GM19324 (cell line): Measurements from ENCODE around the gene CLEC18A.

Experiments used
- ATAC-seq: cut with Tn5 transposase; IDR thresholded peaks from one replicate; pipeline ENCODE4 v1.9.1; 2021; ENCODE audit warnings: mild to moderate bottlenecking, moderate library complexity; ENCODE audit not compliant: unreplicated experiment, low FRiP score

CLEC18A gene

DNA sequence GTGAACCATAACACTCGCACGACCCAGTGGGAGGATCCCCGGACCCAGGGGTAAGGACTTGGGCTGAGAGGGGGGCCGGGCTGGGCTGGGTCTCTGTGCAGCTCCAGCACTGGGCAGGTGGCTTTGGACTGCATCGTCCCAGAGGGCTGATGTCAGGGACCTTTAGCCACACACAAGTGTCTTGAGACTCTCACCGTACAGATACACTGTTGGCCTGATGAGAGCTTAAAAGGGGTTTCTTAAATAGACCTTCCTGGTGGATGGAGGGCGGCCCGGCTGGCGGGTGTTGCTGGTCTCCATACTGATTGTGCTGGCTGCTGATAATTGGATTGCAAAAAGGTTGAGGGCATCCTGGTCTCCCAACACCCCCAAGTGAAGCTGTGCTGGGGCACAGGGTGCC, 21.7 kb upstream of the CLEC18A start:
- no peak for ATAC-seq

- no peak for ATAC-seq
These were observed 20.9 kb upstream of the CLEC18A start for GRCh38 chr16:69930117-69930776.

DNA sequence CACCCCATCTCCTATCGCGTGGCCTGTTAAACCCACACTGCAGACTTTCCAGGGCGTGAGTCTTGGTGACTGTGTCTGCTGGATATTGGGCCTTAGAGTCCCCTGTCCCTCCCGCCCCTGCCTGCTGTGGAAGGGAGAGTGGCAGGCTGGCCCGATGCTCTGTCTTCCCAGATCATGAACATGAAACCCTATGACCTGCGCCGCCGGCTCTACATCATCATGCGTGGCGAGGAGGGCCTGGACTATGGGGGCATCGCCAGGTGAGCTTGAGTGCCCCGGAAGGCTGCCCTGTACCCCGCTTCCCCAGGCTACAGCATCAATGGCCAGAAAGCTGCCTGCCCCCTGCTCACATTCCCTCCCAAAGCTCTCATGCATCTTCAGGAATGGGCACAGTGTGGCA, 19.5 kb upstream of the CLEC18A start:
- no peak for ATAC-seq

- ATAC-seq, result no peak
These were observed 18.9 kb upstream of the CLEC18A start for GRCh38 chr16:69932228-69932627.

- ATAC-seq, result no peak
These were observed 18.3 kb upstream of the CLEC18A start for GRCh38 chr16:69932691-69933392.

DNA sequence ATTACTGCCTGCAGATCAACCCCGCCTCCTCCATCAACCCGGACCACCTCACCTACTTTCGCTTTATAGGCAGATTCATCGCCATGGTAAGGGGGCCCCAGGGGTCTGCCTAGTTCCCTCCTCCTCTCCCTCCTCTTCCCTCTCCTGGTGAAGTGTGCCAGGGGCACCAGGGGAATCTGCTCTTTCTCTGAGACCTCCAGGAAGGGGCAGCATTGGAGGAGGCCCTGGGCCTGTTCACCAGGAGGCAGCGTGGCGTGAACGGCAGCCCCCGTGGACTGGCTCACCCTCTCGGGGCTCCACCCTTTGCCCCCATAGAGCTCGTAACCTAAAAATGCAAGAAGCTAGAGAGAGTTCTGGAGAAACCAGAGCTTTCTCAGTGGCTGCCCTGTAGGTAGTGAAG, 17.1 kb upstream of the CLEC18A start:
- ATAC-seq, result no peak

DNA sequence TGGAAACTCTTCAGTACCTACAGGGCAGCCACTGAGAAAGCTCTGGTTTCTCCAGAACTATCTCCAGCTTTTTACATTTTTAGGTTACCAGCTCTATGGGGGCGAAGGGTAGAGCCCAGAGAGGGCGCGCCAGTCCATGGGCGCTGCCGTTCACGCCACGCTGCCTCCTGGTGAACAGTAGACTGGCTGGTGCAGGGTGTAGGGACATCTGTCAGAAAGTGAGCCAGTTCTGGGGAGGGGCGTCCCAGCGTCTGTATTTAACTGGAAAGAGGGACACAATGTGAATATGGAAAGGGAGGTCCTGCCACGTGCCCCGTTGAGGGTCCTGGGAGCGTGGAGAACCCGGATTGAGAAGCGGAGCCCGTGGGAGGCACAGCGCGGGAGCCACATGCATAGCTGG, 16.4 kb upstream of the CLEC18A start:
- no peak for ATAC-seq

GRCh38 chr16:69935278-69935711, 15.8 kb upstream of the CLEC18A start:
- no peak for ATAC-seq

DNA sequence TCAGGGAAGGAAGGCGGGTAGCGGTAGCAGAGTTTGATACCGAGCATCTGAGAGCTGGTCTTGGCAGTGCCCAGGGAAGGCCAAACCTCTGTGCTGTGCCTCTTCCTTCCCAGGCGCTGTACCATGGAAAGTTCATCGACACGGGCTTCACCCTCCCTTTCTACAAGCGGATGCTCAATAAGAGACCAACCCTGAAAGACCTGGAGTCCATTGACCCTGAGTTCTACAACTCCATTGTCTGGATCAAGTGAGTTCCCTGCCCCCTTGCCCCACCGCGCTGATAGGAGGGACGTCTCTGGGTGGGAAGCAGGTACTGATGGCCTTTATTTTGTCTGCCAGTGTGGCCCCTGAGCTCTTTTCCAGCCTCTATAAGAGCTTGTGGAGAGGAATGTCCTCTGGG, 15.4 kb upstream of the CLEC18A start:
- ATAC-seq, result no peak

DNA sequence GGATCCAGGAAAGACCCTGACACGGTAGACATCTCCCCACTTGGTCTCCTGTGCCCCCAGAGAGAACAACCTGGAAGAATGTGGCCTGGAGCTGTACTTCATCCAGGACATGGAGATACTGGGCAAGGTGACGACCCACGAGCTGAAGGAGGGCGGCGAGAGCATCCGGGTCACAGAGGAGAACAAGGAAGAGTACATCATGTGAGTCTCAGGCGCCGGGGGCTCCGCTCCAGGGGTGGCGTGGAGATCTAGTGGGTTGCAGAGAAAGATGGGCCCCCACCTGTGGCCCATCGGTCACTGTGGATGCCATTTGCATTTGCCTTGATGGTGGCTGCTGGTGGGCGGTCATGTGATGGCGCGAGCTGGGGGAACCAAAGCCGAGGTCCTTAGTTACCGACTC, 14.9 kb upstream of the CLEC18A start:
- ATAC-seq, result no peak

DNA sequence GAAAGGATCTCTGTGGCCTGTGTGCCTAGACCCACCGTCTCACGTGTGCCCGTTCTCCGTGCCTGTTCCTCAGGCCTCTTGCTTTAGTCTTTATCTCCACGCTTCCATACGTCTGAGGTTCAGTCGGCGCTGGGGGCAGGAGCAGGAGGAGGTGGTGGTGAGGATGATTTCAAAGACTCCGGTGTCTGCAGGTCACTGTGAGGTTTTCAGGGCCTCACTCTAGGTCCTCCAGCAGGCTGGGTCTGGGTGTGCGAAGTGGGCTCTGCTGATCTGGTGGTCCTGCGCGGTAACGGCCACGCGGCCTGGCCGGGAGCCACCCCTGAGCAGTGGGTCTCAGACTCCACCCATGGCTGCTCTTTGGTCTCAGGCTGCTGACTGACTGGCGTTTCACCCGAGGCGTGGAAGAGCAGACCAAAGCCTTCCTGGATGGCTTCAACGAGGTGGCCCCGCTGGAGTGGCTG, 14.4 kb upstream of the CLEC18A start:
- ATAC-seq, result no peak

DNA sequence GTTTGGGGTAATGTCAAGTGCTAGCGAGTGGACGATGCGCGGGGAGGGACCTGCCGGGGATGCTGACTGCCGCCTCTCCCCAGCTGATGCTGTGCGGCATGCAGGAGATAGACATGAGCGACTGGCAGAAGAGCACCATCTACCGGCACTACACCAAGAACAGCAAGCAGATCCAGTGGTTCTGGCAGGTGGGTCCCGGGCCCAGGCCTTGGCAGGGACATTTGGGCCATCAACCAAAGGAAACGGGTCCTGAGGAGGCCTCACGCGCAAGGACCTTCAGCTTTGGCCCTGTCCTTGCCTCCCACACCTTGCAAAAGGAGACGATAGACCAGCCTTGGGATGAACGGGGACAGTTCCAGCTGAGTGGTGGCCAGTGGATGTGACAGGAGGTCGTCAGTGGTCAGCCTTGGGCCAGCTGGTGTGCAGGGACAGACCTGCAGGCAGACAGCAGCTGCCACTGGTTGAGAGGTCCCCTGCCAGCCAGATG, 13.6 kb upstream of the CLEC18A start:
- no peak for ATAC-seq

- no peak for ATAC-seq
These were observed 11.9 kb upstream of the CLEC18A start for GRCh38 chr16:69938981-69939820.

- no peak for ATAC-seq
These were observed 11.1 kb upstream of the CLEC18A start for GRCh38 chr16:69939821-69940585.

GRCh38 chr16:69940676-69941075, 10.5 kb upstream of the CLEC18A start:
- no peak for ATAC-seq

DNA sequence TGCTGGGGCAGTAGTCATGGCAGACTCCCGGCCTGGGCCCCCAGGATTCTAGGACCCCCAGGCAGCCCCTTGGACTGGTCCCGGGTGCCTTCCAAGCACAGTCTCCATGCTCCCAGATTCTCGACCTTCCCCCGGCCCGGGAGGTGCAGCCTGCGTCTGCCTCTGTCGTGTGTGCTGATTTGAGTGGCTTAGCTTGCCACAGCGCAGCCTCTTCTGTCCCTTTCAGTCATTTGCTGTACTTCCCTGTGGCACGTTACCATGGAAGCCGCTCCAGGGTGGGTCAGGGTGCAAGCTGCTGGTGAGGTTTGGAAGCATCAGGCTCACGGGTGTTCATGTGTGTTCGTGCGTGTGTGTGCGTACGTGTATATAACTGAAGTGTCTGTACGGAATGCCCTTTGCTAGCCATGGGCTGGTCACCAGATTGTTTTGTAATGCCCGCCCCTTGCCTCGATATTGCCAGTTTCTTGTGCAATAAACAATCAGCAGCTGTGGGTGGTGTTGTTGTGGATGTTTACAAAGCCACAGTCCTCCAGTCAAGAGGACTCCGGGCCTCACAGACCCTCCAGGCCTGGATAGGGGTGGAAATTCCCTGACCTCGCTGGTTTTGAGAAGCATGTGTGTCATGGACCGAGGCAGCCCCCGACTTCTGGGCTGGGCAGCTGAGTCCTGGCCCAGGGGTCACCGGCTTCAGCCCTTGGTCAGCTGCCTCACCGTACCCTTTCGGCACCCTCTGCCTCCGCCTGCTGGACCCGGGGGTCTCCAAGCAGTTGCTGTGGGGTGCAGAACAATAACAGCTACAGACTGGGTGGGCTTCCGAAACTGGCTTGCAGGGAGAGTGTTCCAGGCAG, 9.7 kb upstream of the CLEC18A start:
- ATAC-seq, result no peak

DNA sequence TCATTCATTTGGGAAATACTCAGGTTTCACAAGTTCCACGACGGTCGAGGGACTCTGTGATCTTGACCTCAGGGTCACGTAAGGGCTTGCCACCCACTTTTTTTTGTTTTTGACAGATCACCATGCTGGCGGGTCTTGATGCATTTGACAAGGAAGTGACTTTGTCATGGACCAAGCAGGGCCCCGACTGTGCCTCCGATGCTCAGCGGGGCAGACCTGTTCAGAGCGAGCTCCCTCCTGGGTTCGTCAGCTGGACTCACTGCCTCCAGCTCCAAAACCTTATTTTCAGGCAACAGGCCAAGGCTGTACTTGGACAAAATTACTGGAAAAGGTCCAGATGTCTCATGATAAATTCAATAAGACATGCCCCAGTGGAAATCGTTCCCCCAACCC, 9.0 kb upstream of the CLEC18A start:
- no peak for ATAC-seq

DNA sequence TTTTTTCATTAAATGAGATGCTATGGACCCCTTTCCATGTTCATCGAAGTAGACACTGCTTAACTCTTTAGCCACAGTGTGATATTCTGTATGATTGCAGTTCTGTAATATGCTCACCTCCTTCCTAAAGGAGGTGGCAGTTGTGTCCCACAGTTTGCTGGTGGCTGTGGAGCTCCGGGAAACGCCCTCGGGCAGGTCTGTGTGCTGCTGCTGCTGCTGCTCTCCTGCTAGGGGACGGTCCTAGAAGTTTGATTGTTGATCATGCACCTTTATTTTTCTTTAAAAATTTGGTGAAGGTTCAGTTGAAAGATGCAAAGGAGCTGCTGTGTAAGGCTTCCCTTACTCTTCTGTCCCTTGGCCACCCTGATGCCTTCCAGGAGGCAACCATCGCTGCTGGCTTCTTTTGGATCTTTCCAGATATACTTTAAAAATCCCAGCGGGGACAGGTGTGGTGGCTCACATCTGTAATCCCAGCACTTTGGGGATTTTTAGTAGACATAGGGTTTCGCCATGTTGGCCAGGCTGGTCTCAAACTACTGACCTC, 8.4 kb upstream of the CLEC18A start:
- no peak for ATAC-seq
